ENCODE results near the gene KCTD19. TPM values are rescaled to one million over a fixed set of nuclear protein-coding genes. Genes with fewer than 3 reads are reported as not detected.

KCTD19 gene
- total RNA-seq, 1 experiment from 2014 or later, result 1.1 TPM

- TF ChIP-seq, protein P1, sequence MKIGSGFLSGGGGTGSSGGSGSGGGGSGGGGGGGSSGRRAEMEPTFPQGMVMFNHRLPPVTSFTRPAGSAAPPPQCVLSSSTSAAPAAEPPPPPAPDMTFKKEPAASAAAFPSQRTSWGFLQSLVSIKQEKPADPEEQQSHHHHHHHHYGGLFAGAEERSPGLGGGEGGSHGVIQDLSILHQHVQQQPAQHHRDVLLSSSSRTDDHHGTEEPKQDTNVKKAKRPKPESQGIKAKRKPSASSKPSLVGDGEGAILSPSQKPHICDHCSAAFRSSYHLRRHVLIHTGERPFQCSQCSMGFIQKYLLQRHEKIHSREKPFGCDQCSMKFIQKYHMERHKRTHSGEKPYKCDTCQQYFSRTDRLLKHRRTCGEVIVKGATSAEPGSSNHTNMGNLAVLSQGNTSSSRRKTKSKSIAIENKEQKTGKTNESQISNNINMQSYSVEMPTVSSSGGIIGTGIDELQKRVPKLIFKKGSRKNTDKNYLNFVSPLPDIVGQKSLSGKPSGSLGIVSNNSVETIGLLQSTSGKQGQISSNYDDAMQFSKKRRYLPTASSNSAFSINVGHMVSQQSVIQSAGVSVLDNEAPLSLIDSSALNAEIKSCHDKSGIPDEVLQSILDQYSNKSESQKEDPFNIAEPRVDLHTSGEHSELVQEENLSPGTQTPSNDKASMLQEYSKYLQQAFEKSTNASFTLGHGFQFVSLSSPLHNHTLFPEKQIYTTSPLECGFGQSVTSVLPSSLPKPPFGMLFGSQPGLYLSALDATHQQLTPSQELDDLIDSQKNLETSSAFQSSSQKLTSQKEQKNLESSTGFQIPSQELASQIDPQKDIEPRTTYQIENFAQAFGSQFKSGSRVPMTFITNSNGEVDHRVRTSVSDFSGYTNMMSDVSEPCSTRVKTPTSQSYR (CRISPR knock-in tag; IDR thresholded peaks at IDR 0.05), result no peak
- TF ChIP-seq GTF2I (CRISPR knock-in tag; conservative IDR thresholded peaks at IDR 0.05) (no peak), USF1 (CRISPR knock-in tag; IDR thresholded peaks at IDR 0.05) (no peak), JAZF1 (CRISPR knock-in tag; IDR thresholded peaks at IDR 0.05) (no peak), SMAD4 (CRISPR knock-in tag; IDR thresholded peaks at IDR 0.05) (no peak)
- TF ChIP-seq, protein P2, sequence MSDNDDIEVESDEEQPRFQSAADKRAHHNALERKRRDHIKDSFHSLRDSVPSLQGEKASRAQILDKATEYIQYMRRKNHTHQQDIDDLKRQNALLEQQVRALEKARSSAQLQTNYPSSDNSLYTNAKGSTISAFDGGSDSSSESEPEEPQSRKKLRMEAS (CRISPR knock-in tag; IDR thresholded peaks at IDR 0.05), result no peak
- TF ChIP-seq, protein P3, sequence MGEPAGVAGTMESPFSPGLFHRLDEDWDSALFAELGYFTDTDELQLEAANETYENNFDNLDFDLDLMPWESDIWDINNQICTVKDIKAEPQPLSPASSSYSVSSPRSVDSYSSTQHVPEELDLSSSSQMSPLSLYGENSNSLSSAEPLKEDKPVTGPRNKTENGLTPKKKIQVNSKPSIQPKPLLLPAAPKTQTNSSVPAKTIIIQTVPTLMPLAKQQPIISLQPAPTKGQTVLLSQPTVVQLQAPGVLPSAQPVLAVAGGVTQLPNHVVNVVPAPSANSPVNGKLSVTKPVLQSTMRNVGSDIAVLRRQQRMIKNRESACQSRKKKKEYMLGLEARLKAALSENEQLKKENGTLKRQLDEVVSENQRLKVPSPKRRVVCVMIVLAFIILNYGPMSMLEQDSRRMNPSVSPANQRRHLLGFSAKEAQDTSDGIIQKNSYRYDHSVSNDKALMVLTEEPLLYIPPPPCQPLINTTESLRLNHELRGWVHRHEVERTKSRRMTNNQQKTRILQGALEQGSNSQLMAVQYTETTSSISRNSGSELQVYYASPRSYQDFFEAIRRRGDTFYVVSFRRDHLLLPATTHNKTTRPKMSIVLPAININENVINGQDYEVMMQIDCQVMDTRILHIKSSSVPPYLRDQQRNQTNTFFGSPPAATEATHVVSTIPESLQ (CRISPR knock-in tag; IDR thresholded peaks at IDR 0.05), result no peak
- TF ChIP-seq, protein P4, sequence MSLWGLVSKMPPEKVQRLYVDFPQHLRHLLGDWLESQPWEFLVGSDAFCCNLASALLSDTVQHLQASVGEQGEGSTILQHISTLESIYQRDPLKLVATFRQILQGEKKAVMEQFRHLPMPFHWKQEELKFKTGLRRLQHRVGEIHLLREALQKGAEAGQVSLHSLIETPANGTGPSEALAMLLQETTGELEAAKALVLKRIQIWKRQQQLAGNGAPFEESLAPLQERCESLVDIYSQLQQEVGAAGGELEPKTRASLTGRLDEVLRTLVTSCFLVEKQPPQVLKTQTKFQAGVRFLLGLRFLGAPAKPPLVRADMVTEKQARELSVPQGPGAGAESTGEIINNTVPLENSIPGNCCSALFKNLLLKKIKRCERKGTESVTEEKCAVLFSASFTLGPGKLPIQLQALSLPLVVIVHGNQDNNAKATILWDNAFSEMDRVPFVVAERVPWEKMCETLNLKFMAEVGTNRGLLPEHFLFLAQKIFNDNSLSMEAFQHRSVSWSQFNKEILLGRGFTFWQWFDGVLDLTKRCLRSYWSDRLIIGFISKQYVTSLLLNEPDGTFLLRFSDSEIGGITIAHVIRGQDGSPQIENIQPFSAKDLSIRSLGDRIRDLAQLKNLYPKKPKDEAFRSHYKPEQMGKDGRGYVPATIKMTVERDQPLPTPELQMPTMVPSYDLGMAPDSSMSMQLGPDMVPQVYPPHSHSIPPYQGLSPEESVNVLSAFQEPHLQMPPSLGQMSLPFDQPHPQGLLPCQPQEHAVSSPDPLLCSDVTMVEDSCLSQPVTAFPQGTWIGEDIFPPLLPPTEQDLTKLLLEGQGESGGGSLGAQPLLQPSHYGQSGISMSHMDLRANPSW (CRISPR knock-in tag; conservative IDR thresholded peaks at IDR 0.05; ENCODE audit: low read depth), result no peak
Observed at GRCh38 chr16:67283826-67284555, 42.5 kb downstream of the KCTD19 start (continued).

DNA sequence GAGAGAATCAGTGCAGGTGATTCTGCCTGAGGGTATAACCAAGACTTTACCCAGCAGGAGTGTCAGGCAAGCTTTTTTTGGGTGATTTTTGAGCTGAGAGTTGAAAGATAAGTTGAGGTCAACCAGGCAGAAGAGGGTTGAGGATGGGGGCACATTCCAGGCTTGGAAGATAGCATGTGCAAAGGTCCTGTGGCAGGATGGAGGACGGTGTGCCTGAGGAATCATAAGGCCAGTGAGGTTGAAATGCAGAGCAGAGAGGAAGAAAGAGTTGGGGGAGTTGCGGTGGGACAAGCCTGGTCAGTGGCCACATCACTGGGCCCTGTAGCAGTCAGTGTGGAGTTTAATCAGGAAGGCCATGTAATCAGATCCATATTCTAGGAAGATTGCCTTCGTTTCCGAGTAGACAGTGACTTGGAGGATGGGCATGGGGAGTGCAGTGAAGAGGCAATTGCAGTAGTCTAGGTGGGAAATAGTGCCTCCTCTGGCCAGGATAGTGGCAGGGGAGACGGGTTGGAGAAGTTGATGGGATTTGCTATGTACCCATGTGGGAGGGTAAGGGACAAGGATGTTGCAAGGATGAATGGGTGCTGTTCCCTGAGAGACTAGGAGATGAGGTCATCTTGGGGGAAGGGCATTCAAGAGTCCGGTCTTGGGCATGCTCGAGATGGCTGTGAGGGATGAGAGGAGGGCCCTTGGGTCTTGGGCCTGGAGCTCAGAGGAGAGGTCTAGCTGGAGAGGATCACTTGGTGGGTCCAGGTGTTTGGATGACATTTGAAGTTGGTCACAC, 43.3 kb downstream of the KCTD19 start:
- no peak for ATAC-seq
- DNase-seq (ENCODE audit: low spot score), result no peak
- Mint-ChIP-seq H3K27me3 (ENCODE audit: low read depth) (peaks cover 18% of the 10 kb centered on the region), H3K4me1 (peaks cover 2% of the 10 kb centered on the region; the same call in 1 of the 2 replicates), H3K9me3 (no peaks in the 10 kb centered on the region), H3K27ac (no peak overlapping the region), H3K4me3 (no peak overlapping the region), H3K36me3 (no peaks in the 10 kb centered on the region)
- ChIA-PET POLR2A (interaction anchor here (0.7 kb wide), 1 partner anchor 36 kb away, joined by 3 read pairs; no protein-coding TSS in a partner anchor), CTCF (interaction anchor here (2.0 to 4.0 kb wide), 9 partner anchors 13 to 265 kb away, joined by 10 to 92 read pairs (median 27); partner anchors contain the start of genes ELMO3, FHOD1, KCTD19 and LRRC36)
- TF ChIP-seq, protein P5, sequence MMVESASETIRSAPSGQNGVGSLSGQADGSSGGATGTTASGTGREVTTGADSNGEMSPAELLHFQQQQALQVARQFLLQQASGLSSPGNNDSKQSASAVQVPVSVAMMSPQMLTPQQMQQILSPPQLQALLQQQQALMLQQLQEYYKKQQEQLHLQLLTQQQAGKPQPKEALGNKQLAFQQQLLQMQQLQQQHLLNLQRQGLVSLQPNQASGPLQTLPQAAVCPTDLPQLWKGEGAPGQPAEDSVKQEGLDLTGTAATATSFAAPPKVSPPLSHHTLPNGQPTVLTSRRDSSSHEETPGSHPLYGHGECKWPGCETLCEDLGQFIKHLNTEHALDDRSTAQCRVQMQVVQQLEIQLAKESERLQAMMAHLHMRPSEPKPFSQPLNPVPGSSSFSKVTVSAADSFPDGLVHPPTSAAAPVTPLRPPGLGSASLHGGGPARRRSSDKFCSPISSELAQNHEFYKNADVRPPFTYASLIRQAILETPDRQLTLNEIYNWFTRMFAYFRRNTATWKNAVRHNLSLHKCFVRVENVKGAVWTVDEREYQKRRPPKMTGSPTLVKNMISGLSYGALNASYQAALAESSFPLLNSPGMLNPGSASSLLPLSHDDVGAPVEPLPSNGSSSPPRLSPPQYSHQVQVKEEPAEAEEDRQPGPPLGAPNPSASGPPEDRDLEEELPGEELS (CRISPR knock-in tag; IDR thresholded peaks at IDR 0.05), result no peak

All from WTC11 (cell line).